GM18909 (cell line): ENCODE data around the gene OR4D11.
"Not testable (repeated sequence)": the region's sequence is repeated elsewhere in the genome, so short reads cannot be mapped to it uniquely, and the experiment has no call there.

Experiments
- ATAC-seq: cut with Tn5 transposase; IDR thresholded peaks from one replicate; pipeline ENCODE4 v1.9.1; 2021; ENCODE audit warnings: mild to moderate bottlenecking; ENCODE audit not compliant: unreplicated experiment, poor library complexity

OR4D11 gene

DNA sequence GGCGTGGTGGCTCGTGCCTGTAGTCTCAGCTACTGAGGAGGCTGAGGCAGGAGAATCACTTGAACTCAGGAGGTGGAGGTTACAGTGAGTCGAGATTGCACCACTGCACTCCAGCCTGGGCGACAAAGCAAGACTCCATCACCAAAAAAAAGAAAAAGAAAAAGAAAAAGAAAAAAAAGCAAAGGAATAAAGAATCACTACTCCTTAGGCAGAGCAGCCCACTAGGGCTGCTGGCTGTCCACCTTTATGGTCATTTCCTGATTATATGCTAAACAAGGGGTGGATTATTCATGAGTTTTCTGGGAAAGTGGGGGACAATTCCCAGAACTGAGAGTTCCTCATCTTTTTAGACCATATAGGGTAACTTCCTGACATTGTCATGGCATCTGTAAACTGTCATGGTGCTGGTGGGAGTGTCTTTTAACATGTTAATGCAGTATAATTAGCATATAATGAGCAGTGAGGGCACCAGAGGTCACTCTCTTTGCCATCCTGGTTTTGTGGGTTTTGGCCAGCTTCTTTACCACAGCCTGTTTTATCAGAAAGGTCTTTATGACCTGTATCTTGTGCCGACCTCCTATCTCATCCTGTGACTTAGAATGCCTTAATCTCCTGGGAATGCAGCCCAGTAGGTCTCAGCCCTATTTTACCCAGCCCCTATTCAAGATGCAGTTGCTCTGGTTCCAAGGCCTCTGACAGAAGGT, 44.4 kb downstream of the OR4D11 start:
- ATAC-seq: not testable (repeated sequence)

DNA sequence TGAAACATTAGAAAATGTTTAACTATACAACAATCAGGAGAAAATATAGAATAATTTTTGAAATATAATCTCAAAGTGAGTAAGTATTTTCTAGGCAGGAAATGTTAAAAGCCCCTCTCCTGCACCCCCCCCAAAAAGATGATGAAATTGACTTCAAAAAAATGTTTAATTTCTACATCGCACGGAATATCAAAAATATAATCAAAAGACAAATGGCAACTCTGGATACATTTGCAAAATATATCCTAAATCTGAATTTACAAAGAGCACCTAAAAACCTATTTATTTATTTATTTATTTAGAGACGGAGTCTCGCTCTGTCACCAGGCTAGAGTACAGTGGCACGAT, 44.9 kb downstream of the OR4D11 start:
- ATAC-seq: no peak

GRCh38 chr11:59550368-59550841, 47.0 kb downstream of the OR4D11 start:
- ATAC-seq: peak; percentile 95

- ATAC-seq: peak; percentile 33
Measured at GRCh38 chr11:59550842-59551658, 47.7 kb downstream of the OR4D11 start.

DNA sequence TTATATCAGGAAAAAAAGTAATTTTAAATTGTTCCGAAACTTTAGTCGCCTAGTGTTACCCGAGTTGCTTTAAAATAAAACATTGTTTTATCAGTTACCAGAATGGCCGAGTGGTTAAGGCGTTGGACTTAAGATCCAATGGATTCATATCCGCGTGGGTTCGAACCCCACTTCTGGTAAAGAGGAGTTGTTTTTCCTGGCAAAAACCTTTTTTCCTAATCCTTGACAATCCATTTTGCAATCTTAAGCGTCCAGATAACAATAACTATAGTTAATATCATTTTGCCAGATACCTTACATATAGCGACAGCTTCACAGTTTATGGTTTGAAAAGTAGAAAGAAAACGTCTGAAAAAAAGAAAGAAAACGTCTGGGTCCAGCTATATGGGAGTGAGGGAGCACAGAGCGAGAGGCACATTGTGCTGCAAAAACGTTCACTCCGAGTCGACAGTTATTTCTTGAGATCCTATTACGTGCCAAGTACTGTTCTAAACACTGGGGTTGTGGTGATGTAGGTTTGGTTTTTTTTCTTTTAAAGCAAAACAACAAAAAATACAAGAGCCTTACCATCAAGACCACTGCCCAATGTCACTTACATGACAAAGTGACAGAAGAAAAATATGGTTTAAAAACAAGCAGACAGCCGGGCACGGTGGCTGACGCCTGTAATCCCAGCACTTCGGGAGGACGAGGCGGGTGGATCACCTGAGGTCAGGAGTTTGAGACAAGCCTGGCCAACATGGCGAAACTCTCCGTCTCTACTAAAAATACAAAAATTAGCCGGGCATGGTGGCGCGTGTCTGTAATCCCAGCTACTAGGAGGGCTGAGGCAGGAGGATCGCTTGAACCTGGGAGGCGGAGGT, 48.5 kb downstream of the OR4D11 start:
- ATAC-seq: no peak

- no peak for ATAC-seq
Measured at GRCh38 chr11:59552844-59553243, 49.5 kb downstream of the OR4D11 start.

GRCh38 chr11:59553323-59553722, 49.9 kb downstream of the OR4D11 start:
- no peak for ATAC-seq
